AG09309 (cell line): ENCODE results near the gene LHX2.

Source experiments
- DNase-seq: peaks from one replicate; pipeline ENCODE4 v3.0.0-alpha.2; 2010; ENCODE audit warnings: low read depth
- H3K4me3 ChIP-seq: 2 replicates; pipeline ENCODE4 v1.5.1; 2011; ENCODE audit warnings: mild to moderate bottlenecking, low read depth, low read length, moderate library complexity; ENCODE audit not compliant: control insufficient read depth
- CTCF ChIP-seq: IDR thresholded peaks from 2 replicates; pipeline ENCODE4 v1.5.1; 2011; ENCODE audit warnings: mild to moderate bottlenecking, low read depth, low read length, inconsistent platforms; ENCODE audit not compliant: insufficient read depth, control insufficient read depth; ENCODE audit errors: missing control alignments

The LHX2 gene

DNA sequence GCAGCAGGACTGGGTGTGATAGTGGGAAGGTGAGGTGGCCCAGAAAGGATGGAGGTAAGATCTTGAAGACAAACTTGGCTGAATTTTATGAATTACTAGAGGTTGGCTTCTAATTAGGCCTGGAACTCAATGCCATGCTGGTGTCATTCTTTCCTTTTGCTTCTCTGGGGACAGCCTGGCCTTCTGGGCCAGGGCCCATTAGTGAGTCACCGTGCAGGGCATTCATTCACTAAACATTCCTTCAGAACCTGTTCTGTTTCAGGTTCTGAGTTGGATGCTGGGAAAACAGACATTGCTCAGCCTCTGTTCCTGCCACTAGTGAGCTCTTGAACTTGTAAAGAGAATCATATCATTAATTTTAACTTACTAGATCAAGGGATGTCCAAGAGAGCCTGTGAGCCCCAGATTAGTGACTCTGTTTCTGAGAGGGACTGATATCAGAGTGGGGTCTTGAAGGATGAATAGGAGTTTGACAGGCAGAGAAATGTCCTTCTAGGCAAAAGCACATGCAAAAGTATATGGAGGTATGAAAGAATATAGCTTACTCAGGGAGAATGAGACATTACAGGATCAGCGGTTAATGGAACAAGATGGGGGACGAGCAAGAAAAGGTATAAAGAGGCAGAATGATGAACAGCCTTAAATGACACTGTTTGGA is 66.5 kb downstream of the LHX2 start:
- no peak for DNase-seq
- no peak for TF ChIP-seq CTCF
- H3K4me3 ChIP-seq: no peak overlapping the region

- no peak for DNase-seq
- no peak for TF ChIP-seq CTCF
- H3K4me3 ChIP-seq: no peak overlapping the region
These were observed 67.1 kb downstream of the LHX2 start for GRCh38 chr9:124078641-124079040.

DNA sequence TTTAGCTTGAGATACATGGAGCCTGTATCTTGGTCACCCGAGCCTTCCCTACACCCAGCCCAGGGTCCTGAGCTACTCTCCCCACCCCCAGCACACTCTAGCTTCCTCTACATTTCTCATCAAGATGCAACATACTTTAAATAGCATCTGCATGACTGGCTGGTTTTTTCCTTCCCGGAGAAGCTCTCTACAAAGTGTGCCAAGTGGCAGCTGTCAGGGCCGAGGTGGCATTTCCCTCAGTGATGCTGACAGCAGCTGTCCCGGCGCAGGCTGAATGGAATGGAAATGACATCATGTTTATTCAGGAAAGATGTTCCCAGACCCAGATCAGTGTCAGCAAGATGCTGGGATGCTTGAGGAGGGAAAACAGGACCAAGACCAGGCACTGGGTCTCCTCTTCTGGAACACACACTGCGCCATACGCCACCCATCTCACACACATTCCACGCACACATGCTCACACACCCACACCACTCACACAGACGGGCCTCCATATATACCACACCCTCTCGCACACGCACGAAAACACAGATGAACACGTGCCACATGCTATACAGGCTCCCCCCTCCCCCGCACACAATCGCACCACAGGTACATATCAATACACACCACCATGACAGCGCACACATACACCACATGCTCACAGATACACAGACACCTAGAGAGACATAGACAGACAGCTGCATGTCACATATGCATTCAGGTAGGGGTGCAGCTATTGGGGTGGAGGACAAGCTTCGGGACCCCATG is 67.8 kb downstream of the LHX2 start:
- no peak for TF ChIP-seq CTCF
- H3K4me3 ChIP-seq: no peak overlapping the region
- DNase-seq: no peak

DNA sequence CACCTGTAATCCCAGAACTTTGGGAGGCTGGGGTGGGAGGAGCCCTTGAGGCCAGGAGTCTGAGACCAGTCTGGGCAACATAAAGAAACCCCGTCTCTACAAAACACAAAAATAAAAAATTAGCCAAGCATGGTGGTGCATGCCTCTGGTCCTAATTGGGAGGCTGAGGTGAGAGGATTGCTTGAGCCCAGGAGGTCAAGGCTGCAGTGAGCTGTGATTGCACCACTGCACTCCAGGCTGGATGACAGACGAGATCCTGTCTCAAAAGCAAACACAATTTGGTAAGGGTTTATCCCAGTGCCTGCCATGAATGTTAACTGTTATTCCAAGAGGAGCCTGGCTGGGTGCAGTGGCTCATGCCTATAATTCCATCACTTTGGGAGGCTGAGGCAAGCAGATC is 71.1 kb downstream of the LHX2 start:
- no peak for DNase-seq
- TF ChIP-seq CTCF: no peak
- H3K4me3 ChIP-seq: no peak overlapping the region
